GM12864 (cell line): ENCODE results near the gene TNFRSF1B.

Experiments
- DNase-seq: peaks from one replicate; pipeline ENCODE4 v3.0.0-alpha.2; 2011; ENCODE audit warnings: low read depth
- H3K4me3 ChIP-seq: 2 replicates; pipeline ENCODE4 v1.5.1; 2011; ENCODE audit warnings: mild to moderate bottlenecking, low read depth, low read length, control low read depth
- CTCF ChIP-seq: IDR thresholded peaks from 2 replicates; pipeline ENCODE4 v1.5.1; 2011; ENCODE audit warnings: low read depth, mild to moderate bottlenecking, moderate library complexity, low read length, control low read depth, inconsistent platforms; ENCODE audit errors: missing control alignments

The TNFRSF1B gene

GRCh38 chr1:12142891-12143630 is 23.7 kb upstream of the TNFRSF1B start:
- DNase-seq: no peak
- no peak for TF ChIP-seq CTCF
- no peak overlapping the region for H3K4me3 ChIP-seq

- H3K4me3 ChIP-seq: no peak overlapping the region
- no peak for TF ChIP-seq CTCF
- DNase-seq: no peak
These were observed 23.1 kb upstream of the TNFRSF1B start for GRCh38 chr1:12143631-12144155.

GRCh38 chr1:12144236-12144635 is 22.6 kb upstream of the TNFRSF1B start:
- no peak for TF ChIP-seq CTCF
- H3K4me3 ChIP-seq: no peak overlapping the region
- no peak for DNase-seq

- no peak overlapping the region for H3K4me3 ChIP-seq
- no peak for DNase-seq
- TF ChIP-seq CTCF: no peak
These were observed 21.8 kb upstream of the TNFRSF1B start for GRCh38 chr1:12144969-12145368.

GRCh38 chr1:12145616-12146342 is 21.0 kb upstream of the TNFRSF1B start:
- no peak overlapping the region for H3K4me3 ChIP-seq
- no peak for TF ChIP-seq CTCF
- no peak for DNase-seq

- DNase-seq: no peak
- TF ChIP-seq CTCF: no peak
- no peak overlapping the region for H3K4me3 ChIP-seq
These were observed 20.3 kb upstream of the TNFRSF1B start for GRCh38 chr1:12146343-12147112.
